Fibroblast of lung (primary cell): ENCODE data around the gene RYR1. TPM values are rescaled to one million over a fixed set of nuclear protein-coding genes. Genes with fewer than 3 reads are reported as not detected.

Source experiments
- DNase-seq, 2 donors: peaks; one replicate each; pipeline versions ENCODE4 v3.0.0 to v3.0.0-alpha.2; 2010; ENCODE audit warnings: low read depth in 2 of 2
- H2AFZ ChIP-seq: 2 replicates; pipeline ENCODE4 v1.5.1; 2012; ENCODE audit warnings: low read length, control low read depth, inconsistent platforms
- H3K27ac ChIP-seq: 2 replicates; pipeline ENCODE4 v1.5.1; 2011; ENCODE audit warnings: low read length, control low read depth; ENCODE audit not compliant: insufficient read depth
- H3K27me3 ChIP-seq: 2 replicates; pipeline ENCODE4 v1.5.1; 2011; ENCODE audit warnings: mild to moderate bottlenecking, low read length; ENCODE audit not compliant: control insufficient read depth, insufficient read depth
- H3K36me3 ChIP-seq: 2 replicates; pipeline ENCODE4 v1.5.1; 2011; ENCODE audit warnings: low read length; ENCODE audit not compliant: control insufficient read depth, insufficient read depth
- H3K4me1 ChIP-seq: 2 replicates; pipeline ENCODE4 v1.5.1; 2011; ENCODE audit warnings: low read length; ENCODE audit not compliant: control insufficient read depth, insufficient read depth; ENCODE audit errors: extremely low read depth
- H3K4me2 ChIP-seq: 2 replicates; pipeline ENCODE4 v1.5.1; 2011; ENCODE audit warnings: low read length, control low read depth; ENCODE audit not compliant: insufficient read depth; ENCODE audit errors: extremely low read depth
- H3K4me3 ChIP-seq, 4 experiments: fragments of 200-600 bp in 1 of 4; sonication (generic) in 1 of 4; replicated peaks in 1 of 4; 2 replicates each; pipeline ENCODE4 v1.5.1; 2011 to 2016; ENCODE audit warnings: low read length in 4 of 4, low read depth in 3 of 4, mild to moderate bottlenecking in 3 of 4, control low read depth in 2 of 4, inconsistent platforms in 1 of 4, mixed read lengths in 1 of 4; ENCODE audit not compliant: insufficient read depth in 1 of 4; ENCODE audit errors: control extremely low read depth in 1 of 4
- H3K79me2 ChIP-seq: 2 replicates; pipeline ENCODE4 v1.5.1; 2012; ENCODE audit warnings: mild to moderate bottlenecking, low read length, inconsistent platforms; ENCODE audit not compliant: control insufficient read depth, insufficient read depth
- H3K9ac ChIP-seq: 2 replicates; pipeline ENCODE4 v1.5.1; 2011; ENCODE audit warnings: mild to moderate bottlenecking, low read length, control low read depth; ENCODE audit not compliant: insufficient read depth
- H3K9me3 ChIP-seq: 2 replicates; pipeline ENCODE4 v1.5.1; 2012; ENCODE audit warnings: low read depth, low read length; ENCODE audit not compliant: control insufficient read depth, insufficient read depth
- H4K20me1 ChIP-seq: 2 replicates; pipeline ENCODE4 v1.5.1; 2011; ENCODE audit warnings: low read length; ENCODE audit not compliant: control insufficient read depth, insufficient read depth; ENCODE audit errors: extremely low read depth
- CTCF ChIP-seq, 2 donors: IDR thresholded peaks in 1 of 2; conservative IDR thresholded peaks in 1 of 2; 1 replicate in 1 of 2; 2 replicates in 1 of 2; pipeline ENCODE4 v1.5.1; 2011 to 2012; ENCODE audit warnings: low read length in 2 of 2, control low read depth in 1 of 2, inconsistent platforms in 1 of 2, low read depth in 1 of 2, mild to moderate bottlenecking in 1 of 2
- EZH2 ChIP-seq: IDR thresholded peaks from 2 replicates; pipeline ENCODE4 v1.5.1; 2012; ENCODE audit warnings: low read length, control low read depth, mild to moderate bottlenecking; ENCODE audit errors: missing control alignments
- polyA plus RNA-seq, 2 donors: library from polyadenylated mRNA; depleted of rRNA in 1 of 2; stranded (reverse) in 1 of 2; unstranded in 1 of 2; fragments of >200 nt; gene quantifications; 2 replicates each; pipeline ENCODE4 v1.2.1, GENCODE V29; 2011 to 2012; ENCODE audit warnings: missing spikeins in 1 of 2
- total RNA-seq: library from RNA; depleted of rRNA; stranded (reverse); fragments of >200 nt; gene quantifications from 2 replicates; pipeline ENCODE4 v1.2.1, GENCODE V29; 2014

The RYR1 gene
- total and polyA plus RNA-seq, 2 donors (not counting 1 experiment from before 2014, with no cell fraction given) = under 0.01 TPM

GRCh38 chr19:38583219-38583984 is 149.9 kb downstream of the RYR1 start:
- Histone ChIP-seq H3K36me3 (no peaks in the 10 kb centered on the region), H3K9me3 (no peaks in the 10 kb centered on the region), H4K20me1 (no peaks in the 10 kb centered on the region), H2AFZ (no peak overlapping the region), H3K9ac (no peak overlapping the region), H3K4me1 (no peaks in the 10 kb centered on the region), H3K79me2 (no peaks in the 10 kb centered on the region), H3K27me3 (no peaks in the 10 kb centered on the region), H3K27ac (no peak overlapping the region), H3K4me3 (no peak overlapping the region), H3K4me2 (no peak overlapping the region)
- no peak for TF ChIP-seq CTCF (conservative IDR thresholded peaks at IDR 0.05 in 1 of 2, IDR thresholded peaks at IDR 0.05 in 1 of 2; ENCODE audit: low read depth in 1 of 2, low read length in 2 of 2)
- TF ChIP-seq EZH2 = no peak
- DNase-seq = no peak

GRCh38 chr19:38583985-38584305 is 150.5 kb downstream of the RYR1 start:
- Histone ChIP-seq H3K9ac (no peak overlapping the region), H3K36me3 (no peaks in the 10 kb centered on the region), H3K9me3 (no peaks in the 10 kb centered on the region), H2AFZ (no peak overlapping the region), H3K79me2 (no peaks in the 10 kb centered on the region), H3K4me2 (no peak overlapping the region), H4K20me1 (no peaks in the 10 kb centered on the region), H3K27ac (no peak overlapping the region), H3K4me3 (no peak overlapping the region), H3K27me3 (no peaks in the 10 kb centered on the region), H3K4me1 (no peaks in the 10 kb centered on the region)
- DNase-seq = no peak
- TF ChIP-seq CTCF (conservative IDR thresholded peaks at IDR 0.05 in 1 of 2, IDR thresholded peaks at IDR 0.05 in 1 of 2; ENCODE audit: low read depth in 1 of 2, low read length in 2 of 2) (no peak), EZH2 (no peak)

GRCh38 chr19:38587562-38587961 is 154.1 kb downstream of the RYR1 start:
- no peak overlapping the region for H2AFZ ChIP-seq
- no peaks in the 10 kb centered on the region for H3K79me2 ChIP-seq
- no peak overlapping the region for H3K9ac ChIP-seq
- no peaks in the 10 kb centered on the region for H3K9me3 ChIP-seq
- no peaks in the 10 kb centered on the region for H3K27me3 ChIP-seq
- TF ChIP-seq CTCF (conservative IDR thresholded peaks at IDR 0.05 in 1 of 2, IDR thresholded peaks at IDR 0.05 in 1 of 2; ENCODE audit: low read depth in 1 of 2, low read length in 2 of 2) (no peak), EZH2 (no peak)
- no peaks in the 10 kb centered on the region for H3K36me3 ChIP-seq
- H3K4me3 ChIP-seq = no peak overlapping the region
- DNase-seq = no peak
- H3K4me1 ChIP-seq = no peaks in the 10 kb centered on the region
- no peak overlapping the region for H3K27ac ChIP-seq
- H3K4me2 ChIP-seq = no peak overlapping the region
- H4K20me1 ChIP-seq = no peaks in the 10 kb centered on the region
